GM21529 (cell line): Measurements from ENCODE around the gene CDC45.

ENCODE experiments used
- ATAC-seq: cut with Tn5 transposase; IDR thresholded peaks from one replicate; pipeline ENCODE4 v1.9.1; 2021; ENCODE audit not compliant: unreplicated experiment

The CDC45 gene

DNA sequence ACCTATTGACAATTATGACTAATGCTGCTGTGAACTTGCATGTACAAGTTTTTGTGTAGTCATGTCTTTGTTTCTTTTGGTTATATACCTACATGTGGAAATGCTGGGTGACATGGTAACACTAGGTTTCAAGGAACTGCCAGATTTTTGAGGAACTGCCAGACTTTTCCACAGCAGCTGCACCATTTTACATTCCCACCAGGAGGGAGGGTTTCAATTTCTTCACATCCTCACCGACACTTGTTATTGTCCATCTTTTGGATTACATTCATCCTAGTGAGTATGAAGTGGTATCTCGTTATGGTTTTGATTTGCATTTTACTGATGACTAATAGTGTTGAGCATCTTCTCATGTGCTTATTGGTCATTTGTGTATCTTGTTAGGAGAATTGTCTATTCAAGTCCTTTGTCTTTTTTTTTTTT, 31.2 kb downstream of the CDC45 start:
- ATAC-seq, result no peak

DNA sequence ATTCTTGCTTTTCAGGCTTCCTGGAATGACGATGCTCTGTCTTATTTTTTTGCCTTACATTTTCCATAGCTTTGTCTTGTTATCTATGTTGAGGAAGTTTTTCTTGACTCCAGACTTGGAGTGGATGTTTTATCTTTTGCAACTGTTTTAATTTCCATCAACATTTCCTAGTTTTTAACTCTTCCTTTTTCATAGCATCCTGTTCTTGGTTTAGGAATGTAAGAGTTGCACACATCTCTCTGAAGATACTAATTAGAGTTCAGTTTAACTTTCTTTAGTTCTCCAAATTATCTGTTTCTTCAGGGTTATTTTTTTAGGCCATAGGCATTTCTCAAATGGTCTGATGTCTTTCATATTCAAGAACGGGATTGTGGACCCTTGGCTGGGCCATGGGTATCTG, 34.1 kb downstream of the CDC45 start:
- ATAC-seq, result no peak

DNA sequence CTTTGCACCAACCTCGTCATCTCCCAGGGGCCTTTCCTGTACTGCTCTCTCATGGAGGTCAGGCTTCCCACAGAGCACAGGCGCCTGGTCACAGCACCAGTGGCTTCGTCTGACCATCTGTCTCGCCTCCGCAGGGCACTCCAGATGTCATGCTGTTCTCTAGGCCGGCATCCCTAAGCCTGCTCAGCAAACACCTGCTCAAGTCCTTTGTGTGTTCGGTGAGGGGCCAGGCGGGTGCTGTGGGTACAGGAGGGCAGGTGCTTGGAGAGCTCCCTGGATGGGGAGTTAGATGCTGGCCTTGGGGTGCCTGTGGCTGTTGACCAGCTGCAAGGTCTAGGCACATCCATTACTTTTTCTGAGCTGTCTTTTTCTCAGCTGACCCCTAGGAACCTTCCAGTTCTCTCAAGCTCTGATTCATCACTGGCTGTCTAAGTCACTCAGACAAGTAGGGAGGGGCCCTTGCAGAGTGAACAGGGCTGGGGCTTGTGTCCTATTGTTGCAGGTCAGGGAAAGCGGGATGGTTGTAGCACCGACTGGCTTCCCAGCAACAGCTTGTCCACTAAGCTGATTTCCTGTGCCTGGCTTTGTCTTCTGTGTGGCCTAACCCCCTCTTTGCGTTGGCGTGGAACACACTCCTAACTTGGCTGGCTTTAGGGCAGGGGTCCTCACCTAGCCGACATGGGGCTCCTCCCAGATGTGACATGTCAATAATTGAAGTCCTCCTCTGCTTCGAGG, 35.3 kb downstream of the CDC45 start:
- no peak for ATAC-seq

DNA sequence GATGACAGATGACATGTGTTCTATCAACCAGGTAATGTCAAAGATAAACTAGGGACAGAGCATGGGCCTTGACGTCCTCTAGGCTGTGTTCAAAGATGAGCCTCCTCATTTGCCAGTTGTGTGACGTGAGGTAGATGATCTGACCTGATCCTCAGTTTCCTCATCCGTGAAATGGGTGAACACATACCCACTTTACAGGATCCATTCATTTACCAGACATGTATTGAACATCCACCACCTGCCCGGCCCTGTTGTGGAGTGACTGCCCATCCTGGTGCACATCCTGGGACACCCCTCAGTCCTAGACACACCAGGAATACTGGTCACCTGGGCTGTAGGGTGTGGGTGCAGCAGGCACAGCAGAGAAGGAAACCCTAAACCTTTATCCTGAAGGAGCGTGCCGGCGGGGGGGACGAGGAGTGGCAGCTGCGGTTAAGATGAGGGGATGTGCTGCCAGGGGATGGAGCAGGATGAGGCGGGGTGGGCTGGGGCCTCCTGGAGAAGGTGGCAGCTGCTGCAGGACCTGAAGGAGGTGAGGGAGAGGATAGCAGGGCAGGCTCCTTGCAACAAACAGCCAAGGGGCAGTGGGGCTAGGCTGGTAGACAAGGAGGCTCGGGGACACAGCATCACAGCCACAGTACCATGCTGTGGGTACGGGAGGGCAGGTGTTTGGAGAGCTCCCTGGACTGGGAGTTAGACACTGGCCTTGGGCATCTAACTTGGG, 36.1 kb downstream of the CDC45 start:
- no peak for ATAC-seq

DNA sequence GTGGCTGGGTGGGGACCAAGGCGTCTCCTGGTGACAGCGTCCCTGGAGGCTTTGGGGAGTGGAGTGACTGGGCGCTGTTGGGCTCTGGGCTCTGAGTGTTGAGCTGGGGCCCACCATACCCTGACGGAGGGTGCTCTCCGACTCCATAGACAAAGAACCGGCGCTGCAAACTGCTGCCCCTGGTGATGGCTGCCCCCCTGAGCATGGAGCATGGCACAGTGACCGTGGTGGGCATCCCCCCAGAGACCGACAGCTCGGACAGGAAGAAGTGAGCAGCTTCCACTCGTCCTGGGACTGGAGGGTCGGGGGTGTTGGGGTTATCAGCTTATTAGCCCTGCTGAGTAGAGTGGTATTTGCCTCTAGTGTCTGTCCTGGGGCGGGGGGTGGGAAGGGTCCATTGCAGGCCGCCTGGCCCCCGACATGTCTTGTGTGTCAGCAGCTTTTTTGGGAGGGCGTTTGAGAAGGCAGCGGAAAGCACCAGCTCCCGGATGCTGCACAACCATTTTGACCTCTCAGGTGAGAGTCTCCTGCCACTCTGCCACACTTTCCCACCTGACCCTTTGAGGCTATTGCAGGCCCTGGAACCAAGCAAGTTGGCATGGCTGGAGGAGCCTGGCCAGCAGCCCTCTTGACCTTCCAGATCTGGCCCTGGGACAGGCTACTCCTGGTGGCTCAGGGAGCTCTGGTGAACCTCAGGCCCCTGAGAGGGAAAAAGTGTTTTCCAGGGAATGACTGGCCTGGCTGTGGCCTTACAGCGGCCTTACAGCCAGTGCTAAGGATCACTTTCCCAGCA, 36.9 kb downstream of the CDC45 start:
- no peak for ATAC-seq

DNA sequence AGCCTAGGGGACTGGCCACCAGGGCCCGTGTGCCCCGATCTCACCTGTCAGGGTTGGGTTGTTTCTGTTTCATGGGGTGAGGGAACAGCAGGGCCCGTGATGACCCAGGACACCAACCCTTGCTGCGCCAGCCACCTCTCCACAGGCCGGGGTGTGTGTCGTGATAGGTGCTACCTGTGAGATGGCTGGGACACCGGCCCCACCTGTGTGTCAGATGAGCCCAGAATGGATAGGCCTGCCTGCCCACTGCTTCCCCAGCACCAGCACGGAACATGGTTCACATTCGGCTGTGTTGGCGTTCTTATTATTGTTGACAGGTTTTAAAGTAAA, 37.4 kb downstream of the CDC45 start:
- ATAC-seq, result no peak

DNA sequence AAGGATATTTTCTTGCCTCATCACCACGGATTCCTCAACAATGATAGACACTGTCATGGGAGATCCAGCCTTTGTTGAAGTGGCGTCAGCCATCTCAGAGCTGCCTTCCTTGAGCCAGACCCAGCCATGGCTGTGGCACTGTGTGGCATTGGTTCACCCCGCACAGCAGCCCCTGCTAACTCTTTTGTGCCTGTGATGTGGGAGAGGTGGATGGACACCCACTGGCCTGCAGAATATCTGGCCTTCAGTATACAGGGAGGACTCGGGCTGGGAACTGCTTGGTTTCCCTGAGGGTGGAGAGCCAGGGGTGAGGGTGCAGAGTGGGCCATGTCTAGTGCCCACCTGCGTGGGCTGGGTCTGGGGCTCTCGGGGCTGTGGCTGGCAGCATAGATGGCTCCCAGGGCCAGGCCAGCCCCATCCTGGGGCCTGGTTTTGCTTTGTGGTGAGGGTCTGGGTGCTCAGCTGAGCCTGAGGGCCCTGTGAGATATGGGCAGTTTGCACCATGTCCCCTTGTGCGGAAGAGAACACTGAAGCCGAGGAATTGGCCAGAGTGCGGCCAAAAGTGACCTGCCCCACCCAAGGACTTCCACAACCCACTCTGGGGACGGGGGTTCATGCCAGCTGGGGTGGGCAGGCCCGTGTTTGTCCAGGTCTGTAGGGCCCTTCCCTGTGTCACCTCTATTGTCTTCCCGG, 38.3 kb downstream of the CDC45 start:
- no peak for ATAC-seq

DNA sequence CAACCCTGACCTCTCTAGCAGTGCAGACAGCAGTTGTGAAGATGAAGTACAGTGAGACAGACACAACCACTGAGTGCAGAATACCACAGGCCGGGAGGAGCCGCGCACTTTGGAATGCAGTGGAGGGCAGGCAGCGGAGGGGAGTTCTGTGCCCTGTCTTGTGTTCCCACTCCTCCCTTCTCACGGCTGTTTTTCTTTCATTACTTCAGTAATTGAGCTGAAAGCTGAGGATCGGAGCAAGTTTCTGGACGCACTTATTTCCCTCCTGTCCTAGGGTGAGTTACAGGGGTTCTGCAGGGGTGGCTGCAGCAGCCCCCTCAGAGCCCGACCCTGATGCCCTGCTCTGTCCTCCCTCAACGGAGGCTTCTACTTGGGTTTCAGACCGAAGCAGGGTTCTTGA, 38.9 kb downstream of the CDC45 start:
- no peak for ATAC-seq

DNA sequence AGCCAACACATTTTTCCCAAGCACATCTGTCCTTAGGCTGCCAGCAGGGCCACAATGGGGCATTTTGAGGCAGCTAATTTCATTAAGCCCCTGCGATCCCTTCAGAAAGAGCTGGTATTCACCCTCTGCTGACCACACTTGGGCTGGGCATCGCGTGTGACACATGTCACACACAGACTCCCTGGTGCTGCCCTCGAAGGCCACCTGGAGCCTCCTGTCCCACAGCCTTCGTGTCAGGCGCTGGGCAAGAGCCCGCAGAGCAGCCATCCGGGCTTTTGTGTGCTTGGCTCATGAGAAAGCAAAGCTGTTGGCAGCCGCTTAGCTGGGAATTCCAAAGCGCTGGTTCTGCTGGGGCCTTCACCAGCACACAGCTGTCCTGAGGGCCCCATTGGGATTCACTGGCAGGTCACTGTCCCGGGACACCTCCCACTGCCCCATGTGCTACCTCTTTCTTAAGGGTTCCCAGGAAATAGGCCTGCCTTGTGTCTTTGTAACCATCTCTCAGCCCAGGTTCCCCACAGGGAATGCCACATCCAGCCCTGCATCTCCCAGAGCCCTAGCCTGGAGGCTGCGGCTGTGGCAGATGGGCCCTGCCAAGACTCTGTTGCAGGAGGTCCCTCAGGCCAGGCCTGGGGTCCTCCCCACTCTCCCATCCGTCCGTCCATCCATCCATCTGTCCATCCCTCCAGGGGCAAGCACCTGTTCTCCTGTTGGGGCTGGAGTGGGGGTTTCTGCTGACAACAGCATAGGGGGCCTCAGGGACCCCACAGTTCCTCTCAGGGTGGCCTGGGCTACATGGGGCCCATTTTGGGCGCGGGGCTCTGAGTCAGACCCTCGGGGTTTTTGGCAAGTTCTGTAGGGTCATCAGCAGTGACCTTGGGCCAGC, 39.6 kb downstream of the CDC45 start:
- ATAC-seq, result no peak

DNA sequence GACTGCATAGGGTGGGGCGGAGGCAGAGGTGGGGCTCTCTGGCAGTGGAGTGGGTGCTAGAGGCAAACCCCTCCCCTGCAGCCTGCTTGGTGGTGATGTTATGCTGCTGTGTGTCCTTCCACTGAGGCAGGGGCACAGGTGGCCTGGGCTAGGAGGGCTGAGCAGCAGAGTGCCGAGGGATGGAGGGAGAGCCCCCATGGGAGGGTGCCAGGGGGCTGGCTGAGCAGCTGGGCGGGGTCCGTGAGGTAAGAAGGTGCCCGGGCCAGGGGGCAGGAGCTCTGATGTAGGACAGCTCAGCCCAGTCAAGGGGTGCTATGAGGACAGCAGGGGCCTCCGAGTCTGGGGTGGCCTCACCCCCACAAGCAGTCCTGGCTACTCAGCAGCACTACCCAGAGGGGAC, 40.3 kb downstream of the CDC45 start:
- no peak for ATAC-seq

DNA sequence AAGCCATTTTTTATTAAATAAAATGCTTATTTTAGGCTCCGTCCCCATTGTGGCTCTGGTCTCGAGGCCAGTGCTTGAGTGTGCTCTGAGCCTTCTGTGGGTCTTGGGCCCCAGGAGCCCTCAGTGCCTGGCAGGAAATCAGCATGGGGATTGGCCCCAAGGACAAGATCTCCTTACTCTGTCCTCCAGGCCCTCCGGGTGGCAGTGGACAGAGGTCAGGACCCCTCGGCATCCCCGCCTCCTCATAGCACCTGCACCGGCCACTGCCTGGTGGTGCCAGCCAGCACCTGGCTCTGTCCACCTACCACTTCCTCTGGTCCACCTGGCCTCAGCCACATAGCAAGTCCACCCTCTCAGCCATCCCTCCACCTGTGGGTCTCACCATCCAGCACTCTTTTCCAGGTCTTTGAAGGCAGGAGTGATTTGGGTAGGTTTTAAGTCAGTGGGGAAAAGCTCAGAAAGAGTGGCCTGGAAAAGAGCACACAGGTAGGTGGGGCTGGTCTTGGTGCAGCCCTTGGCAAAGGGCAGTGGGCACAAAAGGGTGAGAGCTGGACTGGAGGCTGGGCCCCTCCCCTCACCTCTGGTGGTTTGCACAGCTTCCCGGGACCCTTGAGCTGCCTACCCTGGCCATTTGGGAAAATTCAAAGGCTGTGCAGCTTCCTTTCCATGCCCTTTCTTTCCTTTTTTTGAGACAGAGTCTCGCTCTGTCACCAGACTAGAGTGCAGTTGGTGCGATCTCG, 41.0 kb downstream of the CDC45 start:
- ATAC-seq, result no peak

DNA sequence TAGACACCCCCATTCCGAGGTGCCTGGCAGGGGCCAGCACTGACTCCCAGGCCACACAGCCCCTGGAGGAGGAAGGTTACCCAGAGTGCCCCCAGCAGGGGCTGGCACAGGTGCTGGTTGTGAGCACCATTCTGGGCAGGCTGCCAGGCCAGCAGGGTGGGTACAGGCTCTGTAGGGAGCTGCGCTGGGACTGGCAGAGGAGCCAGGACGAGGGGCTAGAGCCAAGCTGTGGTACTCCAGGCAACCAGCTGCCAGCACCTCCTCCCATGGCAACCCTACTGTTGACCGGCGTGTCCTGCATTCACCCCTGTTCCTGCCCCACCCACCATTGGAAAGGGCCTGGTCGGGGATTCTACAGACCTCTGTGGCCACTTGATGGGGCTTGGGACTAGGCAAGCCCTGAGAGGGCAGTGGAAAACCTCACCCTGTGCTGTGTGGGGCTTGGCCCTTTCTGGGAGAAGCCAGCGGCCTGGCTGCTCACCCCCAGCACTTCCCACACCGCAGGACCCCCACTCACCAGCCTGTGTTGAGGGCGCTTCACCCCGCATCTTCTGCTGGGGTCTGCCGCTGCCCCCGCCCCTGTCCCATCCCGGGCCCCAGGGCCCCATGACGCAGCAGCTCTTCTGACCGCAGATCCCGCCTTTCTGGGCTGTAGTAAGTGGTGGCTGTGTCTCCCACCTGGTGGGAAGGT, 42.6 kb downstream of the CDC45 start:
- ATAC-seq, result no peak

DNA sequence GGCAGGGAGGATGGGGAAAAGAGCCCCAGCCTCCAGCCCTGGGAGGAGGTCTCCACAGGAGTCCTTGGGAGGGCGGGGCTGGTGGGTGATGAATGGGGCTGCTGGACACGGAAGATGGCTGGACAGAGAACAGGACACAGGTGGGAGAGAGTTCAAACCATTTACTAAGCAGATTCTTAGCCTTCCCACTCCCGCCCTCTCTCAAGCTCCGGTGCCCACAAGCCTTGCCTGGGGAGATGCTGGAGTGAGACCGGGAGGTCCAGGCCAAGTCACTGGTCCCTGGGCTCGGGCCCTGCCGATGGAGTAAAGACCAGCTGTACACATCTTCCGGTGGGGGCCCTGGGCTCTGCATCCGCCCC, 43.1 kb downstream of the CDC45 start:
- ATAC-seq, result no peak

DNA sequence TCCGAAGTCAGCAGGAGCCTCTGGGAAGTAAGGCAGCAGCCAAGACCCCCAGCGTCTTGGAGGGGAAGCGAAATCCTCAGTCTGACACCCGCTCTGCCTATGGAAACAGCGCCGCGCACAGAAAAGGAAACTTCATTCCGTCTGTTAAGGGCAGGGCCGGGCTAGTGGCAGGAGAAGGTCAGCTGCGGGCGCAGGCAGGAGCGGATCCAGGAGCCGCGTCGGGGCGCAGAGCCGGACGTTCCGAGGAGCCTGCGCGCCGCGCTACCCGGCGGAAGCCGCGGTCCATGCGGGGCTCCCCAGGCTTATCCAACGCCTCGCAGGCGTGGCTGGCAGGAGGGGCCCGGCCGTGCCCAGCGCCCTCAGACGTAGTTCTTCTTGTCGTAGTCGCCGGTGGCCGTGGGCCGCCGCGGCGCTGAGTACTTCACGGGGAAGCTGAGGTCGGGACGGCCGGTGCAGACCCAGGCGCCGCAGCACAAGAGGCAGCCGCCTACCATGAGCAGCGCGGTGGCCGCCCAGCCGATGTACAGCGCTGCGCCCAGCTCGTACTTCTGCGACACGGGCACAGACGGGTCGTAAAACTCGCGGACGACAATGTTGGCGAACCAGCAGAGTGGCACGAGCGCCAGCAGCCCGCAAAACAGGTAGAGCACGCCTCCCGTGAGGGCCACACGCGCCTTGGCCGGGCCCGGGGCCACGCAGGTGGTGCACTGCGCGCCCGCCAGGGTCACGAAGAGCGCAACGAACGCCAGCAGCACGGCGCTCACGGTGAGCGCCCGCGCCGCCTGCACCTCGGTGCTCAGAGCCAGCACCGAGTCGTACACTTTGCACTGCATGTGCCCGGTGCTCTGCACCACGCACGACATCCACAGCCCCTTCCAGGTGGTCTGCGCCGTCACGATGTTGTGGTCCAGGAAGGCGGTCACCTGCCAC, 43.8 kb downstream of the CDC45 start:
- ATAC-seq, result no peak

DNA sequence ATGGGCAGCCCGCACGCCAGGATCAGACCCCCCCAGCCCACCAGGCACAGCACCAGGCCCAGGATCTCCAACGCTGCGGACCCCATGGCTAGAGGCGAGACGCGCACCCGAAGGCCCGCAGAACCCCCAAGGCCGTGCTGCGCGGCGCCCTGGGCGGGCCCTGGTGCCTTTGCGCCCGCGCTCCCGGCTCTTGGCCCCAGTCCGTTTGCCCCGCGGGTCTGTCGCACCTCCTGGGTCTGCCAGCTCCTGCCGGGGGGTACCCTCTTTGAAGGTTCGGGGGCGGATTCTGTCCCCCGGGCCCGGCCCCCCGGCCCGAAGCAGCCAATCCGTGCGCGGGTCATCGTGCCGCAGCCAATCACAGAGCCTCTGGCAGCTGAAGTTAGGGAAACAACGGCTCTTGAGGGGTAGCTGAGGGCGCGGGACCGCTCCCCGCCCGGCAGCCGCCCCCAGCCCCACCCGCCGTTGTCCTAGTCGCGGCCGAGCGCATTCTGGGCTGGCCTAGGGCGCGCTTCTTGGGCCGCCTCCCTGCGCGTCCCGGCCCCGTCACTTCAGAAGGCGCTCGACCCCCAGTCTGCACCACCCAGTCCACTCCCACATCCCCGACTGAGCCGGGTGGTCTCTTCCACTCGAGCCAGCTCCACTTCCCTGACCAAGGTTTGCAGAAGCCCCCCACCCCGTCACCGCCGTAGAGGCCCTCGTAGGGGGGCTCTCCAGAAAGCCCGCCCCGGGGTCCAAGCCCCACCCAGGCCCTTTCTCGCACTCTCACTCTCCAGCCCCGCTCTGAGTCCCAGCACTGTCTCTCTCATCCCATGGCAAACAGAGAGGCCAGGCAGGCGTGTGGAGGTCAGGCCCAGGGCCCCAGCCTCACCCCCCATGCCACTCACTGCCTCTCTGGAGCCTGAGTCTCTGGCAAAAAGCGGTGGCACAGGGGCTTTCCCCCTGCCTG, 44.7 kb downstream of the CDC45 start, which contains the start of gene CLDN5:
Gene CLDN5 (minus strand): TSS at position 241 of the 946 bp plus-strand sequence. CDS start 155 bp downstream, at position 86.
- ATAC-seq, result no peak

DNA sequence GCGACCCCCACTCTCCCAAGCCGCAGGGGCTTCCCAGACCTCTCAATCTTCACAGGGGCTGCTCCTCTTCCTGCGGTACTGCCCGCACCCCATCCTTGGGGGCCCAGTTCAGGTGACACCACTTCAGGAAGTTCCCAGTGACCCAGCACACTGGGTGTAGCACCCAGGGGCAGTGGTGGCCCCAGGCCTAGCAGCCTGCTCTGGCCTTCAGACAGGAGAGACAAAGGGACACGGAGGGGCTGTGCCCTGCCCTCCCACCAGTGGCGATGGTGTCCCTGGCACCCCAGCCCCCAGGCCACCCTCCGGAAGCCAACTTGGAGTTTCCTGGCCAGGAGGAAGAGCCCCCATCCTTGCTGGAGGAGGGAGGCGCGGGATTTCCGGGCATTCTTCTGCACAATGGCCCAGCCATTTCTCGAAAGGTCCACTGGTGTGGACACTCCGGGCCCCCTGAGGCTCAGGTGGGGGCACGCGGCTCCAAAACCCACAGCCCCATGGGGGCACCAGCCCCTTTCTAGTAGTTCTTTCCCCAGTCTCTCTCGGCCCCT, 45.5 kb downstream of the CDC45 start:
- no peak for ATAC-seq

DNA sequence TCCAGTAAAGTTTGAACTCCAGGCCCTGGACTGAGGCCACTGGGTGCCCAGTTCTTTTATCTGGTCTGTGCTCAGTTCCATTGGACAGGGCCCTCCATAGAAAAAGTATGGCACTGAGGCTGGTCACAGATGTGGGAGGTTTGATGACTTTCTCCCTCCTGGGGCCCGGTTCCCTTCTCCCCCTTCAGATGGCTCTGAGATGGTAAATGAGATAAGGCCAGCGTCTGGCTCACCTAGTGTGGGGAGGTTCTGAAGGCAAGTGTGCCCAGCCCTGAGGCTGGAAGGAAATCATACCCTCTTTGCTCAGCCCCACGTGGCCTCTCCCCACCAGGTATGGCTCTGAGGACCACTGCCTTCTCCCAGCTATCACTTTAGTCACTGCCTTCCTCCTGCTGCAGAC, 45.9 kb downstream of the CDC45 start:
- ATAC-seq, result no peak
